HFF-Myc (cell line): ENCODE measurements around the gene NSMCE4A.
A peak's percentile ranks its signal among the peaks of the same experiment; 100 is the strongest.
"Not testable (repeated sequence)": the region's sequence is repeated elsewhere in the genome, so short reads cannot be mapped to it uniquely, and the experiment has no call there.

Experiments
- DNase-seq: peaks from one replicate; pipeline ENCODE4 v3.0.0-alpha.2; 2011; ENCODE audit warnings: low read depth; ENCODE audit errors: extremely low read depth
- H3K4me3 ChIP-seq: replicated peaks from 2 replicates; pipeline ENCODE4 v1.5.1; 2011; ENCODE audit warnings: low read depth, mild to moderate bottlenecking, control low read depth, low read length
- TF ChIP-seq, protein P1 (sequence below): IDR thresholded peaks from 2 replicates; pipeline ENCODE4 v1.5.1; 2012; ENCODE audit warnings: mild to moderate bottlenecking, low read depth, low read length, control low read depth; ENCODE audit errors: missing control alignments

The NSMCE4A gene

DNA sequence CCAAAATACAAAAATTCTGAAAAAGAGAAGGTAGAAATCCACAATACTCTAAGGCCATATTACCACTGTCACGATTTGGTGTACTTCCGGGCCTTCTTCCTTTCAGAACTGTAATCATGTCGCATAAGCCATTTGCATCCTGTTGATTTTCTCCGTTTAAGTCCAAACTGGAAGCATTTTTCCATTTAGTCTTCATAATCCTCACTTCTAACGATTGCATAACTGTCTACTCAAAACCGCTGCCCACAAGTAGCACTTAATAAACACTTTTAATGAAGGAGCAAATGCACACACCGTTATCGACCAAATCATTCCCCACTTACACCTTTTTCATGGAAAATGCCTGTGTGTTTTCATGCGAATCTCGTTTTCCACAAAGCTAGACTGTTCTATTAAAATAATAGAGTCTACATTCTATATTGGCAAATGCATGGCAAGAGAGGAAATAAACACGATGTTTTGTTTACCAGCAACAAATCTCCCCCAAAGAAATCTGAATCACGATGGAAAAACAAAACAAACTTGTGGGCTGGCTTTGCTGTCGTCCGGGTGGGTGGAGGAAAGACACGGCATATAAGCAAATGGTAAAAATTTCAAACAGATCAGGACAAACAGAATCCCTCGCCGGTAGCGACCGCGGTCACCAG, 48.2 kb downstream of the NSMCE4A start:
- H3K4me3 ChIP-seq, result peak overlapping the region; percentile 92
- TF ChIP-seq, protein P1, sequence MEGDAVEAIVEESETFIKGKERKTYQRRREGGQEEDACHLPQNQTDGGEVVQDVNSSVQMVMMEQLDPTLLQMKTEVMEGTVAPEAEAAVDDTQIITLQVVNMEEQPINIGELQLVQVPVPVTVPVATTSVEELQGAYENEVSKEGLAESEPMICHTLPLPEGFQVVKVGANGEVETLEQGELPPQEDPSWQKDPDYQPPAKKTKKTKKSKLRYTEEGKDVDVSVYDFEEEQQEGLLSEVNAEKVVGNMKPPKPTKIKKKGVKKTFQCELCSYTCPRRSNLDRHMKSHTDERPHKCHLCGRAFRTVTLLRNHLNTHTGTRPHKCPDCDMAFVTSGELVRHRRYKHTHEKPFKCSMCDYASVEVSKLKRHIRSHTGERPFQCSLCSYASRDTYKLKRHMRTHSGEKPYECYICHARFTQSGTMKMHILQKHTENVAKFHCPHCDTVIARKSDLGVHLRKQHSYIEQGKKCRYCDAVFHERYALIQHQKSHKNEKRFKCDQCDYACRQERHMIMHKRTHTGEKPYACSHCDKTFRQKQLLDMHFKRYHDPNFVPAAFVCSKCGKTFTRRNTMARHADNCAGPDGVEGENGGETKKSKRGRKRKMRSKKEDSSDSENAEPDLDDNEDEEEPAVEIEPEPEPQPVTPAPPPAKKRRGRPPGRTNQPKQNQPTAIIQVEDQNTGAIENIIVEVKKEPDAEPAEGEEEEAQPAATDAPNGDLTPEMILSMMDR, result no peak
- no peak for DNase-seq

DNA sequence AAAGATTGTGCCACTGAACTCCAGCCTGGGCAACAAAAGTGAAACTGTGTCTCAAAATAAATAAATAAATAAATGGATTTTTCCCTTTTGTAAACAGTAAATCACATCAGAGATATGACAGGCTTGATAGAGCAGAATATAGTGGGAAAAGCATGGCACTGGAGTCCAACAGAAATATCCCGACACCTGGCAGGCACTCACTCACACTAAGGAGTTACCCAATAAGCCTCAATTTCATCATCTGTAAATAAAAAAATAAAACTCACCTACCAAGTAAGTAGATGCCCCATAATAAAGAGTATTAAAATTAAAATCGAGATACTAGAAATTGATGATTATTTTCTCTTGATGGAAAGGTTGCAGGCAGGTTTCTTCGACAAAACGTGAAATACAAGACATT, 48.9 kb downstream of the NSMCE4A start:
- TF ChIP-seq, protein P1, result no peak
- no peak for DNase-seq
- peak overlapping the region; percentile 92 for H3K4me3 ChIP-seq

DNA sequence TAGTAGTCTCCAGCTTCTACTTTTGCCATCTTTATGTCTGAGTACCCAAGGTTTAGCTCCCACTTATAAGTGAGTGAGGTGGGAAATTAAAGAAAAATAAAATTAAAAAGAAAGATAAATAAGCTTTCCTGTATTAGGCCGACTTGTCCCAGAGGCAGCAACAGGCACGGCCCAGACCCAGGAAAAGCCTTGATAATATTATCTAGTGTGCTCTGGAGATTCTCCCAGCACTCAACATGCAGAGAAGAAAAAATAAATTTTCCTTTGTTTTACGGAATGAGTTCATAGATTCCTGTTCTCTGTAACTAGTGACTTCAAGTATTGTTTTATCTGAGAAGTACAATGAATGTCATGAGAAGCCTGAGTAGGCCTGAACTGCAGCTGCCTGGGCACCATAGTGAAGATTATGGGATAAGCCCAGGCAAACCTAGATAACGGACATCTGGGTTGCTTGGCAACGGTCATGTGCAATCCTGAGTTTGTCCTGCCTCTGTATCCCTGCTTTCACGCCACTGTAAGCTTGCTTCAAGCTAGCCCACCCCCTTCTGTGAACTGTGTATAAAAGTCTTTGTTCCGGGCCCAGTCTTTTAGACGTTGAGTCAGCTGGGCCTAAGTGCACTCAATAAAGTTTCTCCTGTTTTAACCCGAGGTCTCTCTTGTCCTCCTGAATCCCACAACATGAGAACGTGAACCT, 53.6 kb downstream of the NSMCE4A start:
- TF ChIP-seq, protein P1, result no peak
- no peak overlapping the region for H3K4me3 ChIP-seq
- no peak for DNase-seq

DNA sequence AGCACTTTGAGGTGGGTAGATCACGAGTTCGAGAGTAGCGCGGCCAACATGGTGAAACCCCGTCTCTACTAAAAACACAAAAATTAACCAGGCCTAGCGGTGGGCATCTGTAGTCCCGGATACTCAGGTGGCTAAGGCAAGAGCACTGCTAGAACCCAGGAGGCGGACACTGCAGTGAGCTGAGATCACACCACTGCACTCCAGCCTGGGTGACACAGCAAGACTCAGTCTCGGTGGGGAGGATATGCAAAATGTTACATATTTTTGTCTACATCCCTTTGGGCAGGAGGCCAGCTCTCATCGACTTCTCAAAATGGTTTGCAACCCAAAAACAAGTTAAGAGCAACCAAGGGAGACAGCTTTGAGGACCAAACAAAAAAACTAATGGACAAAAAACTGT, 55.4 kb downstream of the NSMCE4A start:
- no peak overlapping the region for H3K4me3 ChIP-seq
- TF ChIP-seq, protein P1, result no peak
- no peak for DNase-seq

DNA sequence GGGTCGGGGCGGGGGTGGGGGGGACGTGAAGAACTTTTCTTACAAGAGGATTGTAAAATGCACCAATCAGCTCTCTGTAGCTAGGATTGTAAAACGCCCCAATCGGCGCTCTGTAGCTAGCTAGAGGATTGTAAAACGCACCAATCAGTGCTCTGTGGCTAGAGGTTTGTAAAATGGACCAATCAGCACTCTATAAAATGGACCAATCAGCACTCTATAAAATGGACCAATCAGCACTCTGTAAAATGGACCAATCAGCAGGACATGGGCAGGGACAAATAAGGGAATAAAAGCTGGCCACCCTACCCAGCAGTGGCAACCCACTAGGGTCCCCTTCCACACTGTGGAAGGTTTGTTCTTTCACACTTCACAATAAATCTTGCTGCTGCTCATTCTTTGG, 56.2 kb downstream of the NSMCE4A start:
- DNase-seq, H3K4me3 ChIP-seq: not testable (repeated sequence)

DNA sequence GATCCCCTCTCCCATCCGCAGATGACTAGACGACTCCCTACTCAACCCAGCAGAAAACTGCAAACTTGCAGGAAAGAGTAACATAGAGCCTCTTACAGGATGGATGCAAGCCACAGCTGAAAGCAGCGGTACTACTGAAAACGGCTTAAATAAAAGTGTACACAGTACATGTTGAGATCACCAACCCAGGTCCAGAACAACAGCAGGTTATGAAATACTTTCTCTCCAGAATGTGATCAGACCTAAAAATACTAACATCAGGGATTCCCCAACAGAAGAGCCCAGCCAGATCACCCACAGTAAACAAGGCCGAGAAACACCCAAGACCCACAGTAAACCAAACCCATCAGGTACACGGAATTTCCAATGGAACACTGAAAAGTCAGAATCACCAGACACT, 60.4 kb downstream of the NSMCE4A start:
- H3K4me3 ChIP-seq, result no peak overlapping the region
- TF ChIP-seq, protein P1, result no peak
- DNase-seq, result no peak

DNA sequence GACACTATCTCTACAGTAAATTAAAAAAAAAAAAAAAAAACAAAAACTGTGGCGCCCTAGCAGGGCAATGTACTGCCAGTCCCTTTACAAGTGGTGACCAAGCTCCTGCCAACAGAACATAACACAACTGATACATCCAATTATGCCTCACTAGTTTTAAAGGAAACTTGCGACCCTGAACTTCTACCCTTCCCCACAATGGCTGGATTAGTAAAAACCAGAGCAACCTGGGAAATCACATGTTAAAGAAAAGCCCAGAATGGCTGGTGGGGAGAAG, 63.7 kb downstream of the NSMCE4A start:
- DNase-seq, result no peak
- no peak overlapping the region for H3K4me3 ChIP-seq
- TF ChIP-seq, protein P1, result no peak
